H9 (cell line): Measurements from ENCODE around the gene BLOC1S6. TPM values are rescaled to one million over a fixed set of nuclear protein-coding genes. Genes with fewer than 3 reads are reported as not detected.

Source experiments
- DNase-seq: peaks from one replicate; pipeline ENCODE4 v3.0.0-alpha.2; 2017
- H2AFZ ChIP-seq: one replicate; pipeline ENCODE4 v1.6.1; 2013; ENCODE audit warnings: mild to moderate bottlenecking, low read length, control low read depth, moderate library complexity
- H2AK5ac ChIP-seq: 2 replicates; pipeline ENCODE4 v1.6.1; 2013; ENCODE audit warnings: low read length, control low read depth, mixed read lengths; ENCODE audit not compliant: insufficient read length
- H2BK120ac ChIP-seq: one replicate; pipeline ENCODE4 v1.6.1; 2013; ENCODE audit warnings: low read depth, mild to moderate bottlenecking, low read length, control low read depth, inconsistent platforms; ENCODE audit not compliant: poor library complexity, severe bottlenecking
- H2BK12ac ChIP-seq: 2 replicates; pipeline ENCODE4 v1.6.1; 2013; ENCODE audit warnings: low read length, control low read depth, mixed read lengths, low read depth; ENCODE audit not compliant: insufficient read length
- H2BK15ac ChIP-seq: 2 replicates; pipeline ENCODE4 v1.6.1; 2013; ENCODE audit warnings: low read depth, low read length, control low read depth
- H2BK20ac ChIP-seq: one replicate; pipeline ENCODE4 v1.6.1; 2013; ENCODE audit warnings: low read depth, mild to moderate bottlenecking, low read length, control low read depth, inconsistent platforms; ENCODE audit not compliant: poor library complexity, severe bottlenecking
- H2BK5ac ChIP-seq: 2 replicates; pipeline ENCODE4 v1.6.1; 2013; ENCODE audit warnings: low read length, control low read depth, mixed read lengths; ENCODE audit not compliant: insufficient read length
- H3K14ac ChIP-seq: 2 replicates; pipeline ENCODE4 v1.6.1; 2013; ENCODE audit warnings: low read length, control low read depth; ENCODE audit not compliant: insufficient read depth
- H3K18ac ChIP-seq: 2 replicates; pipeline ENCODE4 v1.6.1; 2013; ENCODE audit warnings: low read depth, mild to moderate bottlenecking, mixed read lengths, low read length, control low read depth; ENCODE audit not compliant: insufficient read length
- H3K23ac ChIP-seq: 2 replicates; pipeline ENCODE4 v1.6.1; 2013; ENCODE audit warnings: low read length, control low read depth, mixed read lengths, low read depth; ENCODE audit not compliant: insufficient read length
- H3K23me2 ChIP-seq: 2 replicates; pipeline ENCODE4 v1.6.1; 2013; ENCODE audit warnings: low read depth, mild to moderate bottlenecking, mixed read lengths, low read length, control low read depth; ENCODE audit not compliant: insufficient read length, poor library complexity, severe bottlenecking
- H3K27ac ChIP-seq: 2 replicates; pipeline ENCODE4 v1.5.1; 2013; ENCODE audit warnings: low read length, control low read depth, mixed read lengths, low read depth; ENCODE audit not compliant: insufficient read length
- H3K27me3 ChIP-seq: 2 replicates; pipeline ENCODE4 v1.6.1; 2013; ENCODE audit warnings: low read length, control low read depth, inconsistent platforms; ENCODE audit not compliant: insufficient read depth
- H3K4ac ChIP-seq: 2 replicates; pipeline ENCODE4 v1.6.1; 2013; ENCODE audit warnings: low read depth, mild to moderate bottlenecking, control low read depth, inconsistent platforms, low read length, moderate library complexity
- H3K4me1 ChIP-seq: 2 replicates; pipeline ENCODE4 v1.6.1; 2013; ENCODE audit warnings: low read length, control low read depth, inconsistent platforms; ENCODE audit not compliant: insufficient read depth
- H3K4me2 ChIP-seq: 2 replicates; pipeline ENCODE4 v1.6.1; 2013; ENCODE audit warnings: low read length, control low read depth, mixed read lengths; ENCODE audit not compliant: insufficient read length, insufficient read depth
- H3K56ac ChIP-seq: 2 replicates; pipeline ENCODE4 v1.6.1; 2013; ENCODE audit warnings: low read depth, mild to moderate bottlenecking, mixed read lengths, low read length, control low read depth; ENCODE audit not compliant: insufficient read length
- H3K79me1 ChIP-seq: 2 replicates; pipeline ENCODE4 v1.6.1; 2013; ENCODE audit warnings: low read depth, mild to moderate bottlenecking, moderate library complexity, low read length, control low read depth, inconsistent platforms; ENCODE audit not compliant: insufficient read depth, poor library complexity, severe bottlenecking
- H3K79me2 ChIP-seq: 2 replicates; pipeline ENCODE4 v1.6.1; 2013; ENCODE audit warnings: low read length, control low read depth, inconsistent platforms; ENCODE audit not compliant: insufficient read depth
- H3K9ac ChIP-seq: 2 replicates; pipeline ENCODE4 v1.6.1; 2013; ENCODE audit warnings: low read length, control low read depth, mixed read lengths; ENCODE audit not compliant: insufficient read length; ENCODE audit errors: extremely low read depth
- H3K9me3 ChIP-seq: one replicate; pipeline ENCODE4 v1.6.1; 2013; ENCODE audit warnings: low read depth, low read length, inconsistent platforms; ENCODE audit not compliant: control insufficient read depth
- H3T11ph ChIP-seq: one replicate; pipeline ENCODE4 v1.6.1; 2013; ENCODE audit warnings: mild to moderate bottlenecking, low read length, control low read depth, inconsistent platforms
- H4K20me1 ChIP-seq: one replicate; pipeline ENCODE4 v1.6.1; 2013; ENCODE audit not compliant: control insufficient read depth, insufficient read length, insufficient read depth
- H4K5ac ChIP-seq: 2 replicates; pipeline ENCODE4 v1.6.1; 2013; ENCODE audit warnings: low read depth, mild to moderate bottlenecking, mixed read lengths, low read length, control low read depth; ENCODE audit not compliant: insufficient read length
- H4K8ac ChIP-seq: replicated peaks from 2 replicates; pipeline ENCODE4 v1.6.1; 2013; ENCODE audit warnings: low read length, control low read depth, mixed read lengths, low read depth; ENCODE audit not compliant: insufficient read length
- H4K91ac ChIP-seq: 2 replicates; pipeline ENCODE4 v1.6.1; 2013; ENCODE audit warnings: low read depth, mild to moderate bottlenecking, moderate library complexity, mixed read lengths, low read length, control low read depth; ENCODE audit not compliant: insufficient read length
- H3K27ac Mint-ChIP-seq, 3 experiments: 2 replicates in 2 of 3; 3 replicates in 1 of 3; pipeline ENCODE4 v1.8.0; 2020 to 2021; ENCODE audit warnings: mixed read lengths in 3 of 3, mild to moderate bottlenecking in 1 of 3, moderate library complexity in 1 of 3
- H3K27me3 Mint-ChIP-seq: 2 replicates; pipeline ENCODE4 v1.8.0; 2021; ENCODE audit warnings: low read depth, mild to moderate bottlenecking, moderate library complexity, mixed read lengths
- H3K36me3 Mint-ChIP-seq, 3 experiments: 2 replicates in 2 of 3; 3 replicates in 1 of 3; pipeline ENCODE4 v1.8.0; 2020 to 2021; ENCODE audit warnings: low read depth in 3 of 3, mixed read lengths in 3 of 3; ENCODE audit not compliant: insufficient read depth in 1 of 3
- H3K4me1 Mint-ChIP-seq, 2 experiments: 2 replicates each; pipeline ENCODE4 v1.8.0; 2020; ENCODE audit warnings: mixed read lengths in 2 of 2
- H3K4me3 Mint-ChIP-seq, 2 experiments: 2 replicates in 1 of 2; 3 replicates in 1 of 2; pipeline ENCODE4 v1.8.0; 2020 to 2021; ENCODE audit warnings: mild to moderate bottlenecking in 2 of 2, mixed read lengths in 2 of 2, moderate library complexity in 1 of 2
- H3K9me3 Mint-ChIP-seq, 2 experiments: 2 replicates in 1 of 2; 3 replicates in 1 of 2; pipeline ENCODE4 v1.8.0; 2020; ENCODE audit warnings: mild to moderate bottlenecking in 2 of 2, mixed read lengths in 2 of 2, moderate library complexity in 1 of 2
- CTCF ChIP-seq: fragments of 200-600 bp; sonication (generic); conservative IDR thresholded peaks from 3 replicates; pipeline ENCODE4 v1.8.0; 2021; ENCODE audit warnings: antibody characterized with exemption, mild to moderate bottlenecking
- WGBS: extraction: QIAGEN DNeasy Blood & Tissue Kit; methylation state at CpG from one replicate; pipeline ENCODE4 v1.1.7; 2013; ENCODE audit warnings: missing lambda C conversion rate, low lambda C conversion rate, mixed read lengths; ENCODE audit not compliant: insufficient read length; ENCODE audit errors: extremely low coverage; 5-methylcytosine and 5-hydroxymethylcytosine counted together
- total RNA-seq: library from RNA; stranded (reverse); gene quantifications from 2 replicates; pipeline ENCODE4 v1.2.1, GENCODE V29; 2021

The BLOC1S6 gene
- total RNA-seq, 1 experiment from 2014 or later: 36.9 TPM

GRCh38 chr15:45641999-45642932 is 55.1 kb downstream of the BLOC1S6 start:
- Histone ChIP-seq H3K56ac (no peak overlapping the region), H4K5ac (no peak overlapping the region), H3K9me3 (no peaks in the 10 kb centered on the region), H4K91ac (no peak overlapping the region), H4K8ac (no peak overlapping the region), H2BK12ac (no peak overlapping the region), H3K4ac (no peak overlapping the region), H3K79me1 (no peaks in the 10 kb centered on the region), H2BK20ac (no peak overlapping the region), H3K23ac (no peak overlapping the region), H2BK15ac (no peak overlapping the region), H3K27me3 (no peaks in the 10 kb centered on the region), H3K27ac (no peak overlapping the region), H2AFZ (no peak overlapping the region), H3K79me2 (no peaks in the 10 kb centered on the region), H3K14ac (no peak overlapping the region), H3K9ac (no peak overlapping the region), H4K20me1 (no peaks in the 10 kb centered on the region), H3K4me2 (no peak overlapping the region), H2BK120ac (no peak overlapping the region), H3K23me2 (no peaks in the 10 kb centered on the region), H3K18ac (no peak overlapping the region), H2AK5ac (no peak overlapping the region), H3K4me1 (no peaks in the 10 kb centered on the region), H2BK5ac (no peak overlapping the region), H3T11ph (no peak overlapping the region)
- Mint-ChIP-seq H3K27me3 (peaks cover 48% of the 10 kb centered on the region), H3K27ac (no peak overlapping the region), H3K9me3 (no peaks in the 10 kb centered on the region), H3K4me1 (peaks cover 0 to 4% of the 10 kb centered on the region in 2 experiments; a peak in 1 of 4 replicates), H3K36me3 (no peaks in the 10 kb centered on the region), H3K4me3 (no peak overlapping the region)
- no CpG with 5 or more reads among the region's 7 CpGs for WGBS
- no peak for DNase-seq
- TF ChIP-seq CTCF: no peak
